SK-N-MC (cell line): ENCODE results near the gene ERBB4.

Source experiments
- EZH2 ChIP-seq: fragments of 200-600 bp; sonication (generic); IDR thresholded peaks from one replicate; pipeline ENCODE4 v1.6.1; 2017; ENCODE audit warnings: antibody characterized with exemption
- POLR2AphosphoS5 ChIP-seq: IDR thresholded peaks from 2 replicates; pipeline ENCODE4 v1.6.1; 2012; ENCODE audit warnings: mild to moderate bottlenecking, low read depth, low read length, borderline replicate concordance

DNA sequence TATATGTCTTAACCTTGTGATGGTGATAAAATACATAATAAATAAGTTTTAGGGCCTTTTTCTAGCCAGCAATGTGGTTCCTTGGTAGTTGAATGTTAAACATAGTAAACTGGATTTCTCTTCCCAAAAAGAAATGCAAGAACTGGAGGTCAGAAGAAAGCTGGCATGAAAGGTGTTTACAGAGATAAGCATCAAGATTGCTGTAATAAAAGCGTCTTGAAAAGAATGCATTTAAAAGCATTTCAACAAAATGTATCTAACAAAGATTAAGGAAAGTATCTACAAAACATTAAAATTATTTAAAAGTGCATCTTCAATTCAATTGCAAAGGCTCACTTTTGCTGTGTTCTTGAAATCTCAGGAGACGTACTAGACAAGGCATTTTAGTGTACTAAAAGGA lies 419.0 kb downstream of the ERBB4 start:
- no peak for TF ChIP-seq POLR2AphosphoS5
- no peak for TF ChIP-seq EZH2
